GM12878 (cell line): ENCODE measurements around the gene GTF2F2. TPM values are rescaled to one million over a fixed set of nuclear protein-coding genes. Genes with fewer than 3 reads are reported as not detected.

ENCODE experiments used
- ATAC-seq: fragments of 200-7000 bp; cut with Tn5 transposase; 3 replicates; pipeline ENCODE4 v1.9.1; 2020; ENCODE audit warnings: mild to moderate bottlenecking, moderate library complexity
- BruUV-seq: library from RNA; stranded (reverse); fragments of 400-500 nt; replicated peaks from 2 replicates; lab custom pipeline; 2021; lab: Mats Ljungman, UMichigan
- CTCF ChIA-PET: fragments of 300-600 bp; sonication (Branson Sonifier 250); formaldehyde crosslinking; extraction: SDS; loops from one replicate; lab custom pipeline; 2021; ENCODE audit warnings: inconsistent platforms; lab: Yijun Ruan, JAX
- POLR2A ChIA-PET: fragments of 350-600 bp; formaldehyde crosslinking; extraction: SDS; loops from one replicate; lab custom pipeline; 2021; ENCODE audit warnings: inconsistent platforms; lab: Charles Lee
- RAD21 ChIA-PET: fragments of 300-600 bp; sonication (Branson Sonifier 250); formaldehyde crosslinking; loops from one replicate; lab custom pipeline; 2023; ENCODE audit warnings: antibody characterized with exemption; ENCODE audit not compliant: unreplicated experiment; lab: Charles Lee
- SMC1A ChIA-PET: fragments of 300-600 bp; sonication (Branson Sonifier 250); formaldehyde crosslinking; loops from one replicate; lab custom pipeline; 2023; ENCODE audit not compliant: unreplicated experiment, uncharacterized antibody; lab: Charles Lee
- DNase-seq: peaks from one replicate; pipeline ENCODE4 v3.0.0-alpha.2; 2011; ENCODE audit warnings: low read depth, low spot score
- FAIRE-seq: peaks from 3 replicates; lab custom pipeline; 2011; peaks lifted over from hg19 to GRCh38; lab: Jason Lieb, UNC
- H2AFZ ChIP-seq: 2 replicates; pipeline ENCODE4 v1.6.0; 2011; ENCODE audit warnings: low read depth, low read length, control low read depth; ENCODE audit not compliant: control insufficient read depth
- H3K27ac ChIP-seq: 2 replicates; pipeline ENCODE4 v1.5.1; 2011; ENCODE audit warnings: control low read depth; ENCODE audit not compliant: control insufficient read depth, insufficient read depth
- H3K27me3 ChIP-seq, 2 experiments: replicated peaks in 1 of 2; 2 replicates each; pipeline versions ENCODE4 v1.6.0 to v1.6.1; 2011; ENCODE audit warnings: low read length in 1 of 2; ENCODE audit not compliant: control insufficient read depth in 2 of 2, insufficient read depth in 2 of 2
- H3K36me3 ChIP-seq, 2 experiments: 2 replicates each; pipeline ENCODE4 v1.5.1; 2011; ENCODE audit warnings: low read length in 1 of 2; ENCODE audit not compliant: control insufficient read depth in 2 of 2, insufficient read depth in 2 of 2
- H3K4me1 ChIP-seq: 2 replicates; pipeline ENCODE4 v1.6.1; 2011; ENCODE audit warnings: mild to moderate bottlenecking, low read length, moderate library complexity, mixed read lengths; ENCODE audit not compliant: control insufficient read depth, insufficient read depth
- H3K4me2 ChIP-seq: 2 replicates; pipeline ENCODE4 v1.6.0; 2011; ENCODE audit warnings: control low read depth; ENCODE audit not compliant: control insufficient read depth, insufficient read depth
- H3K4me3 ChIP-seq: fragments of 200-600 bp; sonication (generic); 2 replicates; pipeline ENCODE4 v1.5.1; 2016
- H3K79me2 ChIP-seq: 2 replicates; pipeline ENCODE4 v1.6.0; 2011; ENCODE audit warnings: low read length; ENCODE audit not compliant: control insufficient read depth, insufficient read depth
- H3K9ac ChIP-seq: 2 replicates; pipeline ENCODE4 v1.8.0; 2011; ENCODE audit warnings: low read length, control low read depth, mixed read lengths; ENCODE audit not compliant: control insufficient read depth, insufficient read depth
- H3K9me3 ChIP-seq: replicated peaks from 3 replicates; pipeline ENCODE4 v1.5.1; 2011; ENCODE audit warnings: mild to moderate bottlenecking, low read length; ENCODE audit not compliant: control insufficient read depth, insufficient read depth
- H4K20me1 ChIP-seq: 2 replicates; pipeline ENCODE4 v1.6.0; 2011; ENCODE audit not compliant: control insufficient read depth, insufficient read depth
- CHD4 ChIP-seq: fragments of 200-600 bp; sonication (generic); IDR thresholded peaks from 2 replicates; pipeline ENCODE4 v1.6.1; 2016; ENCODE audit warnings: mild to moderate bottlenecking
- CREB1 ChIP-seq: IDR thresholded peaks from 2 replicates; pipeline ENCODE4 v1.6.1; 2012; ENCODE audit warnings: low read depth, mild to moderate bottlenecking, inconsistent platforms
- E4F1 ChIP-seq: fragments of 450-650 bp; IDR thresholded peaks from 2 replicates; pipeline ENCODE4 v1.6.1; 2018; ENCODE audit warnings: borderline replicate concordance, mild to moderate bottlenecking; ENCODE audit not compliant: partially characterized antibody
- MLLT1 ChIP-seq: fragments of 450-650 bp; IDR thresholded peaks from 2 replicates; pipeline ENCODE4 v1.6.1; 2016; ENCODE audit warnings: mild to moderate bottlenecking
- NFYA ChIP-seq: IDR thresholded peaks from 2 replicates; pipeline ENCODE4 v1.6.1; 2011; ENCODE audit warnings: low read depth, mild to moderate bottlenecking, low read length, improper control_type of control experiment, borderline replicate concordance
- RB1 ChIP-seq: fragments of 450-650 bp; formaldehyde crosslinking; IDR thresholded peaks from 2 replicates; pipeline ENCODE4 v1.6.1; 2017; ENCODE audit warnings: mild to moderate bottlenecking, borderline replicate concordance
- SRF ChIP-seq, 2 experiments: IDR thresholded peaks; 2 replicates each; pipeline ENCODE4 v1.6.1; 2011; ENCODE audit warnings: low read depth in 2 of 2, low read length in 2 of 2, mild to moderate bottlenecking in 1 of 2, moderate library complexity in 1 of 2
- TCF12 ChIP-seq: IDR thresholded peaks from 2 replicates; pipeline ENCODE4 v1.6.1; 2011; ENCODE audit warnings: low read depth, mild to moderate bottlenecking, low read length
- TCF3 ChIP-seq: IDR thresholded peaks from 2 replicates; pipeline ENCODE4 v1.6.1; 2012; ENCODE audit warnings: low read depth, mild to moderate bottlenecking, low read length, borderline replicate concordance; ENCODE audit not compliant: insufficient read depth
- WGBS: methylation state at CpG from one replicate; pipeline ENCODE4 v1.1.6; 2016; ENCODE audit warnings: low lambda C conversion rate; ENCODE audit not compliant: insufficient replicate concordance, insufficient coverage; ENCODE audit errors: missing lambda C conversion rate; 5-methylcytosine and 5-hydroxymethylcytosine counted together
- in situ Hi-C: fragments of 300-500 bp; cut with MboI; formaldehyde crosslinking; loops from 9 replicates; pipeline ENCODE4 v1.14.3; 2018; ENCODE audit warnings: mixed read lengths
- intact Hi-C: fragments of 100-400 bp; cut with micrococcal nuclease; formaldehyde crosslinking; loops from one replicate; pipeline ENCODE4 v1.14.2; 2022; ENCODE audit not compliant: unreplicated experiment
- polyA plus RNA-seq, 11 experiments: library from polyadenylated mRNA; depleted of rRNA in 4 of 11; unstranded in 6 of 11; stranded (reverse) in 5 of 11; fragments of >200 nt; fragmentation: Nextera tagmentation in 4 of 11; fragmentation: Illumina TruSeq in 1 of 11; extraction: Ambion mirVana in 4 of 11; extraction: Trizol in 1 of 11; gene quantifications; 1 replicate in 1 of 11; 2 replicates in 10 of 11; pipeline versions ENCODE4 v1.2.1 to v1.2.3, GENCODE V29; 2011 to 2016; ENCODE audit warnings: inconsistent platforms in 2 of 11, missing spikeins in 2 of 11, low read depth in 1 of 11
- total RNA-seq, 4 experiments: library from RNA; depleted of rRNA in 3 of 4; stranded (reverse); fragments of >200 nt in 3 of 4; fragmentation: Illumina TruSeq in 1 of 4; extraction: Trizol in 1 of 4; gene quantifications; 2 replicates each; pipeline versions ENCODE4 v1.2.1 to v1.2.3, GENCODE V29; 2013 to 2021
- TF ChIP-seq, protein P1 (sequence below): fragments of 150-350 bp; IDR thresholded peaks from 2 replicates; pipeline ENCODE4 v1.6.1; 2016; ENCODE audit warnings: low read depth, low read length

GTF2F2 gene
- total and polyA plus RNA-seq, 10 of the 15 experiments (the other 5 are each of a cell fraction or from before 2014, with no cell fraction given) = 14.5 to 30.8 (median 22.6) TPM

DNA sequence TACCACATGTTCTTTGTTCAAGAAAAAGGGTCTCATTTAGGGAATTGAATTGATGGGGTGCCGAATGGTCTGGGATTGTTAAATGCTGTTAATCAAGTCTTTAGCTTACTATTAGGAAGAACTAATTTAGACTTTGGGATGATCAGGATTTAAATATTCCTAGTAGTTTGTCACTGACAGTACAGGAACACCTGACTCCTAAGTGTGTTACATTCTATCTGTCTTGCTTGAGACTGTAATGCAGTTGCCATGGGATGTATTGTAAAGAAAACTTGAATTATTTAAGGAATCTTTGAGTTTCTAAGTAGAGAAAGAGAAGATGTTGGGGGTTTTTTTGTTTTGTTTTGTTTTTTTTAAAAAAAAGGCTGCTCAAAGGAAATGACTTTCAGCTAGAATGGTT lies 98.4 kb downstream of the GTF2F2 start (continued):
- TF ChIP-seq NFYA = no peak
- TF ChIP-seq, all 136 proteins: peak for 0

- Histone ChIP-seq H3K36me3 (no peaks in the 10 kb centered on the region; a peak in 2 of 4 replicates), H3K4me3 (no peak overlapping the region), H3K9ac (no peak overlapping the region), H3K79me2 (no peaks in the 10 kb centered on the region), H3K4me1 (no peaks in the 10 kb centered on the region), H3K27me3 (no peaks in the 10 kb centered on the region), H3K27ac (no peak overlapping the region), H3K9me3 (no peaks in the 10 kb centered on the region), H4K20me1 (no peaks in the 10 kb centered on the region), H2AFZ (no peak overlapping the region), H3K4me2 (no peak overlapping the region)
- SMC1A ChIA-PET = interaction anchor here (0.6 to 2.2 kb wide), 5 partner anchors 12 to 1399 kb away, joined by 3 to 9 read pairs (median 4); no protein-coding TSS in a partner anchor
- RAD21 ChIA-PET = interaction anchor here (0.7 to 1.3 kb wide), 3 partner anchors 11 to 26 kb away, joined by 3 to 4 read pairs (median 3); no protein-coding TSS in a partner anchor
- POLR2A ChIA-PET = interaction anchor here (1.3 kb wide), 2 partner anchors 9 to 11 kb away, joined by 3 read pairs; no protein-coding TSS in a partner anchor
- ATAC-seq = no peak
- 80% methylated on average over 5 of the region's 5 CpGs for WGBS
- CTCF ChIA-PET = interaction anchor here (0.7 to 3.0 kb wide), 3 partner anchors 12 to 103 kb away, joined by 3 to 12 read pairs (median 3); no protein-coding TSS in a partner anchor
- in situ Hi-C loops (no loop called here), intact Hi-C loops (no loop called here)
- no TSS peak for BruUV-seq
- no peak for DNase-seq
- no peak for FAIRE-seq
- TF ChIP-seq TCF3 (no peak), TCF12 (no peak), CHD4 (no peak), E4F1 (no peak), SRF (IDR thresholded peaks at IDR 0.05; ENCODE audit: low read depth in 2 of 2, low read length in 2 of 2) (no peak), RB1 (no peak), MLLT1 (no peak), CREB1 (no peak)
- TF ChIP-seq, protein P1, sequence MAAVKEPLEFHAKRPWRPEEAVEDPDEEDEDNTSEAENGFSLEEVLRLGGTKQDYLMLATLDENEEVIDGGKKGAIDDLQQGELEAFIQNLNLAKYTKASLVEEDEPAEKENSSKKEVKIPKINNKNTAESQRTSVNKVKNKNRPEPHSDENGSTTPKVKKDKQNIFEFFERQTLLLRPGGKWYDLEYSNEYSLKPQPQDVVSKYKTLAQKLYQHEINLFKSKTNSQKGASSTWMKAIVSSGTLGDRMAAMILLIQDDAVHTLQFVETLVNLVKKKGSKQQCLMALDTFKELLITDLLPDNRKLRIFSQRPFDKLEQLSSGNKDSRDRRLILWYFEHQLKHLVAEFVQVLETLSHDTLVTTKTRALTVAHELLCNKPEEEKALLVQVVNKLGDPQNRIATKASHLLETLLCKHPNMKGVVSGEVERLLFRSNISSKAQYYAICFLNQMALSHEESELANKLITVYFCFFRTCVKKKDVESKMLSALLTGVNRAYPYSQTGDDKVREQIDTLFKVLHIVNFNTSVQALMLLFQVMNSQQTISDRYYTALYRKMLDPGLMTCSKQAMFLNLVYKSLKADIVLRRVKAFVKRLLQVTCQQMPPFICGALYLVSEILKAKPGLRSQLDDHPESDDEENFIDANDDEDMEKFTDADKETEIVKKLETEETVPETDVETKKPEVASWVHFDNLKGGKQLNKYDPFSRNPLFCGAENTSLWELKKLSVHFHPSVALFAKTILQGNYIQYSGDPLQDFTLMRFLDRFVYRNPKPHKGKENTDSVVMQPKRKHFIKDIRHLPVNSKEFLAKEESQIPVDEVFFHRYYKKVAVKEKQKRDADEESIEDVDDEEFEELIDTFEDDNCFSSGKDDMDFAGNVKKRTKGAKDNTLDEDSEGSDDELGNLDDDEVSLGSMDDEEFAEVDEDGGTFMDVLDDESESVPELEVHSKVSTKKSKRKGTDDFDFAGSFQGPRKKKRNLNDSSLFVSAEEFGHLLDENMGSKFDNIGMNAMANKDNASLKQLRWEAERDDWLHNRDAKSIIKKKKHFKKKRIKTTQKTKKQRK = no peak
Observed at GRCh38 chr13:45219123-45219891, 99.0 kb downstream of the GTF2F2 start.
